ENCODE measurements around the gene MISP3.

Gene MISP3

DNA sequence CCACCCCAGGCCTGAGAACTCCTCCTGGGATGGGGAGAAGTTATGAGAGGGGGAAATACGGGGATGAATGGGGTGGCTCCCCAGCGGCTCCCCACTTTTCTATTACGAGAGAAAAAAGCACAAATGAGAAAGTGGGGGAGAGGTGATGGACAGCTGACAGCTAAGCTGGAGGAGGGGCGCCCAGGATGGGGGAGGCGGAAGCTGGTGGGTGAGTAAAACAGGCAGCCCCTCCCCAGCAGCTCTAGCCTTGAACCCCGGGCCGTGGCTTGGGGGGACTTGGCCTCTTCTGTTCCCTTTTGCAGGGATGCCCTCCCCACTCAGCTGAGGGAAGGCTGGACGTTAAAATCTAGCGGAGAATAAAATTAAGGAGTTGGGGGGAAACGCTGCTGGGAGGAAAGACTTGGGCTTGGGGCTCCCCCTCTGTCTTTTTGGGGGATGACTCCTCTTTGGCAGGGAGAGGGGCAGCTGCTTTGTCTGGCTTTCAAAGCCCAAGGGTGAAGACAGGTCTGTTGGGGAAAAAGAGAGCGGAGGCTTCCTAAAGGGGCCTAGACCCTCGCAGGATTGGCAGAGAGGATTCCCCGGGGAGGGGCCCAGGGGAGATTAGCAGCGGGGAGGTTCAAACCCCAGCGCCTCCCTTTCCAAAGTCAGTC is 19.4 kb downstream of the MISP3 start:
- no peak for DNase-seq (ENCODE audit: extremely low spot score)
- ChIA-PET POLR2A (no interaction called here), CTCF (no interaction called here)
- TF ChIP-seq, protein P1, sequence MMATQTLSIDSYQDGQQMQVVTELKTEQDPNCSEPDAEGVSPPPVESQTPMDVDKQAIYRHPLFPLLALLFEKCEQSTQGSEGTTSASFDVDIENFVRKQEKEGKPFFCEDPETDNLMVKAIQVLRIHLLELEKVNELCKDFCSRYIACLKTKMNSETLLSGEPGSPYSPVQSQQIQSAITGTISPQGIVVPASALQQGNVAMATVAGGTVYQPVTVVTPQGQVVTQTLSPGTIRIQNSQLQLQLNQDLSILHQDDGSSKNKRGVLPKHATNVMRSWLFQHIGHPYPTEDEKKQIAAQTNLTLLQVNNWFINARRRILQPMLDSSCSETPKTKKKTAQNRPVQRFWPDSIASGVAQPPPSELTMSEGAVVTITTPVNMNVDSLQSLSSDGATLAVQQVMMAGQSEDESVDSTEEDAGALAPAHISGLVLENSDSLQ (IDR thresholded peaks at IDR 0.05): peak; percentile 61
- no peak for TF ChIP-seq BHLHE40 (IDR thresholded peaks at IDR 0.05; ENCODE audit: borderline replicate concordance)

DNA sequence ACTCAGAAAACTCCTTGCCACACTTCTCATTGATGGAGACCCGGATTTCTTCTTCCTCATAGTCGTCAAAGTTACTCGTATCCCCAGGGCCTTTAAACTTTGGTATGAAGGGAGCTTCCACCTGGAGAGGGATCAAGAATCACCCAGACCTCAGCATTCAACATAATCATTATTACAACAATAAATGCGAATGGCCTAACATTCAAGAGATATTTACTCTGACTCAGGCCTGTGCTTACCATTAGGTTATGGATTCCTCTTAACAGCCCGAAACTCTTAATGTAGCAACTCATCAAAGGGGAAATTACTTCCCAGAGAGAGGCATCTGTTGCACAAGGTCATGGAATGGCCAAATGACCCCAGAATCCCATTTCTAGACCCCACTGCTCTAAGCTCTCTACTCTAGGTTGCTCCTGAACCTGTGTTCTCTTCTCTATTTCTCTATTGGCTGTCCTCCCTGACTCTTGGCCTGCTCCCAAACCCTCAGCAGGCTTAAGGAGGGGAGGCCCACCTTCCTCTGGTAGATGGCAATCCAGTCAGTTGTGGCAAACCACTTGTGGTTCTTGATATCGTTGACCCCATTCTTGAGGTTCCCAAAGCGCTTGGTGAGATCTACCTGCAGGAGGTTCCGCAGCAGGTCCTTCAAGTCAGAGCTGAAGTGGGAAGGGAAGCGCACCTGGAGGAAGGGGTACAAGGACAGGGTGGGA is 20.7 kb downstream of the MISP3 start:
- TF ChIP-seq ARNT (IDR thresholded peaks at IDR 0.05): no peak
- no peak for TF ChIP-seq SUZ12 (IDR thresholded peaks at IDR 0.05)
- no peak for TF ChIP-seq FOXK2 (IDR thresholded peaks at IDR 0.05)
- TF ChIP-seq FOXM1 (IDR thresholded peaks at IDR 0.05; ENCODE audit: borderline replicate concordance): no peak
- no peak for TF ChIP-seq BHLHE40 (IDR thresholded peaks at IDR 0.05; ENCODE audit: borderline replicate concordance)
- no peak for TF ChIP-seq HDGF (IDR thresholded peaks at IDR 0.05; ENCODE audit: borderline replicate concordance)
- TF ChIP-seq ELF4 (IDR thresholded peaks at IDR 0.05): no peak
- TF ChIP-seq FOXA1 (IDR thresholded peaks at IDR 0.05): no peak
- no peak for TF ChIP-seq CTBP1 (IDR thresholded peaks at IDR 0.05; ENCODE audit: borderline replicate concordance)
- TF ChIP-seq ZNF384 (IDR thresholded peaks at IDR 0.05): no peak
- POLR2A ChIA-PET: no interaction called here
- CTCF ChIA-PET: no interaction called here
- DNase-seq (ENCODE audit: extremely low spot score): no peak

DNA sequence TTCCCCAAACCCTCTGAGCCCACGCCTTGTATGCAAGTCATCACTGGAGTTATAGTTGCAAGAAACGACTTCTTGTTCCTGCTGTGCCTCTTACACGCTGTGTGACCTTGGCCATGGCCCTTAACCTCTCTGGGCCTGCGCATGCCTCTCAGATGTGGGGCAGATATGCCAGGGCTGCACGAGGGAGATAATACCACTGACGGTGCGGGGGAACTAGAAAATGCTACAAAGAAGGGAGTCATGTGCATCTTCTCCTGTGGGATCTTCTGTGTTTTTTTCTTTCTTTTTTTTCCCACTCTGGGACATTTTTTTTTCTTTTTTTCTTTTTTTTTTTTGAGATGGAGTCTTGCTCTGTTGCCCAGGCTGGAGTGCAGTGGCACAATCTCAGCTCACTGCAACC is 22.3 kb downstream of the MISP3 start:
- DNase-seq (ENCODE audit: extremely low spot score): no peak
- peak; percentile 38 for TF ChIP-seq ZNF384 (IDR thresholded peaks at IDR 0.05)
- no peak for TF ChIP-seq FOXA1 (IDR thresholded peaks at IDR 0.05)
- no peak for TF ChIP-seq SP1 (IDR thresholded peaks at IDR 0.05)
- ChIA-PET CTCF (no interaction called here), POLR2A (no interaction called here)

DNA sequence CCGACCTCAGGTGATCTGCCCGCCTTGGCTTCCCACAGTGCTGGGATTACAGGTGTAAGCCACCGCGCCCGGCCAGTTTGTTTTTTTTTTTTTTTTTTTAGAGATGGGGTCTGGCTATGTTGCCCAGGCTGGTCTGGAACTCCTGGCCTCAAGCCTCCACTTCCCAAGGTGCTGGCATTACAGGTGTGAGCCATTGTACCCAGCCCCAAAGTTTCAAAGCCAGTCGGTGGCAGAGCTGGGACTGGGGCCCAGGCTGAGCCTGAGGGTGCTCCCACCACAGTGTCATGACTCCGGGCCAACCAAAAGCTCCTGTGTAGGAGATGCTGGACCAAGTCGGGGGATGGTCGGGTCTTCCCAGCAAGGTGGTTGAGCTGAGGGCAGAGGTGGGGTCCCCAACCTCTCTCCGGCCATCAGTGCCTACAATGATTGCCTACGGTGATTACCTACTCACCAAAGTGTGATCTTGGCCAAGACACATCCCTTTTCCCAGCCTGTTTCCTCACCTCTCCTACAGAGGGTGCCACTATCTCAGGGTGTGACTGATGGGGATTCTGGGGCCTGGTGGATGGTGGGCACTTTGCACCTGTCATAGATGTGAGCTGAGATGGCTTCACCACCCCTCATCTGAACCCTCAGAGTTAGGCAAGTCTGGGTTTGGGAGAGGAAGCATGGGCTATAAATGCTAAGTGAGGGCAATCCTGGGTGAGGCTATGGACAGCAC is 23.8 kb downstream of the MISP3 start:
- ChIA-PET POLR2A (interaction anchor here (0.8 kb wide), 1 partner anchor 40 kb away, joined by 3 read pairs; no protein-coding TSS in a partner anchor), CTCF (interaction anchor here (0.9 kb wide), 1 partner anchor 19 kb away, joined by 3 read pairs; no protein-coding TSS in a partner anchor)
- DNase-seq (ENCODE audit: extremely low spot score): no peak
- no peak for TF ChIP-seq CTBP1 (IDR thresholded peaks at IDR 0.05; ENCODE audit: borderline replicate concordance)
- TF ChIP-seq HDGF (IDR thresholded peaks at IDR 0.05; ENCODE audit: borderline replicate concordance): no peak
- TF ChIP-seq L3MBTL2 (conservative IDR thresholded peaks at IDR 0.05): no peak
- no peak for TF ChIP-seq ZNF384 (IDR thresholded peaks at IDR 0.05)
- TF ChIP-seq ELF4 (IDR thresholded peaks at IDR 0.05): no peak
- no peak for TF ChIP-seq FOXM1 (IDR thresholded peaks at IDR 0.05; ENCODE audit: borderline replicate concordance)
- TF ChIP-seq SUZ12 (IDR thresholded peaks at IDR 0.05): no peak
- TF ChIP-seq SP1 (IDR thresholded peaks at IDR 0.05): no peak
- TF ChIP-seq LEF1 (IDR thresholded peaks at IDR 0.05; ENCODE audit: borderline replicate concordance): no peak
- no peak for TF ChIP-seq NFRKB (IDR thresholded peaks at IDR 0.05)
- no peak for TF ChIP-seq TARDBP (IDR thresholded peaks at IDR 0.05)
- TF ChIP-seq ARNT (IDR thresholded peaks at IDR 0.05): no peak
- no peak for TF ChIP-seq FOXK2 (IDR thresholded peaks at IDR 0.05)
- no peak for TF ChIP-seq BHLHE40 (IDR thresholded peaks at IDR 0.05; ENCODE audit: borderline replicate concordance)
- TF ChIP-seq, protein P1 (IDR thresholded peaks at IDR 0.05): no peak
- TF ChIP-seq FOXA1 (IDR thresholded peaks at IDR 0.05): no peak

DNA sequence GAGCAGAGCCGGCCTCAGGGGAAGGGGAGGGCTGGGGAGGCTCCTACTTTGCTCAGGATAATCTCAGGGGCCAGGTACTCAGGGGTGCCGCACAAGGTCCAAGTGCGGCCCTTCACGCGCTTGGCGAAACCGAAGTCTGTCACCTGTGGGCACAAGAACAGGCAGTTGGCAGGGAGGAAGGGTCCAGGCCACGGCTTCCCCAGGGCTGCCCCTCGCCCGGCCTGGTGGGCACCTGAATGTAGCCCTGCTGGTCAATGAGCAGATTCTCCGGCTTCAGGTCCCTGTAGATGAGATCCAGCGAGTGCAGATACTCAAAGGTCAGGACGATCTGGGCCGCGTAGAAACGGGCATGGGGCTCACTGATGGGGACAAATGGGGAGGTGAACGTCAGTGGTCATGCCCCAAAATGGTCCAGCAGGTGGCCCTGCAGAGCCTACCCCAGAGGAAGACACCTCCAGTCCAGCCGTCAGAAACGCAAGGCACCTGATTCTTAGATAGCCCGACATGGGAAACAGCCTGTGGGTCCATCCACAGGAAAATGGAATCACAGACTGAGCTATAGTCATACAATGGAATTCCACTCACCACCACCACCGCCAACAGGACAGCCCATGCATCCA is 25.1 kb downstream of the MISP3 start:
- DNase-seq (ENCODE audit: extremely low spot score): no peak
- ChIA-PET POLR2A (no interaction called here), CTCF (interaction anchor here (0.6 kb wide), 1 partner anchor 356 kb away, joined by 3 read pairs; no protein-coding TSS in a partner anchor)
- no peak for TF ChIP-seq BHLHE40 (IDR thresholded peaks at IDR 0.05; ENCODE audit: borderline replicate concordance)
- no peak for TF ChIP-seq ELF4 (IDR thresholded peaks at IDR 0.05)
- TF ChIP-seq SP1 (IDR thresholded peaks at IDR 0.05): no peak
- TF ChIP-seq ZNF384 (IDR thresholded peaks at IDR 0.05): no peak
- TF ChIP-seq CTBP1 (IDR thresholded peaks at IDR 0.05; ENCODE audit: borderline replicate concordance): no peak
- TF ChIP-seq FOXA1 (IDR thresholded peaks at IDR 0.05): no peak
- TF ChIP-seq NFRKB (IDR thresholded peaks at IDR 0.05): no peak

DNA sequence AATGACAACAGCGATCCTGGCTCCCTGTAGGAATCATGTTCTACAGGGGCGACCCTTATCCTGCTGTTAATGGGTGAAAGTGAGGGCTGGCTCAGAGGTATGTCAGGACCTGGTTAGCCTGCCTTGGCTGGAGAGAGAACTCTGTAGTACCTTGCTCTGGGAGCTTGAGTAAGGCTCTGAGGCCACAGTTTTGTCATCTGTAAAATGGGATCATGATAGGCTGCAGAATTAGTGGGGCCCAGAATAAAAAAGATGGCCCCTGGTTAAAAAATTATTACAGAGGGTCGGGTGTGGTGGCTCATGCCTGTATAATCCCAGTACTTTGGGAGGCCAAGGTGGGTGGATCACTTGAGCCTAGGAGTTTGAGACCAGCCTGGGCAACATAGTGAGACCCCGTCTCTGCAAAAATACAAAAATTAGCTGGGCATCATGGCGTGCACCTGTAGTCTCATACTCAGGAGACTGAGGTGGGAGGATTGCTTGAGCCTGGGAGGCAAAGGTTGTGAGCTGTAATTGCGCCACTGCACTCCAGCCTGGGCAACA is 28.5 kb downstream of the MISP3 start:
- ChIA-PET POLR2A (interaction anchor here (0.8 kb wide), 1 partner anchor 36 kb away, joined by 3 read pairs; the partner anchor contains the start of gene ASF1B), CTCF (no interaction called here)
- DNase-seq (ENCODE audit: extremely low spot score): no peak
- TF ChIP-seq FOXK2 (IDR thresholded peaks at IDR 0.05) (no peak), LEF1 (IDR thresholded peaks at IDR 0.05; ENCODE audit: borderline replicate concordance) (no peak), ZNF384 (IDR thresholded peaks at IDR 0.05) (no peak), NFRKB (IDR thresholded peaks at IDR 0.05) (no peak)
